NCI-H82 treated with DMSO at 0.1 percent for 48 hours (cell line): ENCODE measurements around the gene DDX11.
"Not testable (repeated sequence)": the region's sequence is repeated elsewhere in the genome, so short reads cannot be mapped to it uniquely, and the experiment has no call there.

Experiments used
- DNase-seq: peaks from one replicate; lab custom pipeline; 2025; ENCODE audit not compliant: unreplicated experiment; lab: John Stamatoyannopoulos, UW

The DDX11 gene

GRCh38 chr12:31120392-31121008, 46.8 kb downstream of the DDX11 start:
- no peak for DNase-seq

DNA sequence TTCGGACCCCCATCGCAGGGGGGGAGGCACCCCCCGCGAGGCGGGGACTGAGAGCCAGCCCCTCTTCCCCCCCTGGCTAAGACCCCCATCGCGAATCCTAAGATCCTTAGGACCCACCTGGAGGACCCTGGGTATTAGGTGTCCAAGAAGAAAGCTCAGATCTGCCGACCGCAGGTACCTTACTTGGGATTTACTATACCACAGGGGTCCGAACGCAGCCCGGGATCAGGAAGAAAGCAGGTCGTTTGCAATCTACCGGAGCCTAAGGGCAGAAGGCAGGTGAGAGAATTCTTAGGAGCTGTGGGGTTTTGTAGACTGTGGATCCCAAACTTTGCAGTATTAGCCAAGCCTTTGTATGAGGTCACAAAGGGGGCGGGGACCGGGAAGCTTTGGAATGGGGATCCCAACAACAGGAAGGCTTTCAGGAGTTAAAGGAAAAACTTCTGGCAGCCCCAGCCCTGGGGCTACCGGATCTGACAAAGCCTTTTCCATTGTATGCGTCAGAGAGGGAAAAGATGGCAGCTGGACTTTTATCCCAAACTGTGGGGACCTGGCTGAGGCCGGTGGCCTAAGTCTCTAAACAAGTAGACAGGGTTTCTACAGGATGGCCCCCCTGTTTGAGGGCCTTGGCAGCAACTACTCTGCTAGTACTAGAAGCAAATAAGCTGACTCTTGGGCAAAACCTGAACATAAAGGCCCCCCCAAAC, 47.5 kb downstream of the DDX11 start:
- not testable (repeated sequence) for DNase-seq

DNA sequence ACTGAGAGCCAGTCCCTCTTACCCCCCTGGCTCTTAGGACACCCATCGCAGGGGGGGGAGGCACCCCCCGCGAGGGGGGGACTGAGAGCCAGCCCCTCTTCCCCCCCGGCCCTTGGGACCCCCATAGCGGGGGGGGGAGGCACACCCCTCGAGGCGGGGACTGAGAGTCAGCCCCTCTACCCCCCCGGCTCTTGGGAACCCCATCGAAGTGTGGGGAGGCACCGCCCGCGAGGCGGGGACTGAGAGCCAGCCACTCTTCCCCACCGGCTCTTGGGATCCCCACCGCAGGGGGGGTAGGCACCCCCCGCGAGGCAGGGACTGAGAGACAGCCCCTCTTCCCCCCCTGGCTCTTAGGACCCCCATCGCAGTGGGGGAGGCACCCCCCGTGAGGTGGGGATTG, 48.8 kb downstream of the DDX11 start:
- DNase-seq: no peak

- DNase-seq: not testable (repeated sequence)
Measured at GRCh38 chr12:31124158-31124557, 50.5 kb downstream of the DDX11 start.

- DNase-seq: not testable (repeated sequence)
Measured at GRCh38 chr12:31125171-31125570, 51.5 kb downstream of the DDX11 start.

DNA sequence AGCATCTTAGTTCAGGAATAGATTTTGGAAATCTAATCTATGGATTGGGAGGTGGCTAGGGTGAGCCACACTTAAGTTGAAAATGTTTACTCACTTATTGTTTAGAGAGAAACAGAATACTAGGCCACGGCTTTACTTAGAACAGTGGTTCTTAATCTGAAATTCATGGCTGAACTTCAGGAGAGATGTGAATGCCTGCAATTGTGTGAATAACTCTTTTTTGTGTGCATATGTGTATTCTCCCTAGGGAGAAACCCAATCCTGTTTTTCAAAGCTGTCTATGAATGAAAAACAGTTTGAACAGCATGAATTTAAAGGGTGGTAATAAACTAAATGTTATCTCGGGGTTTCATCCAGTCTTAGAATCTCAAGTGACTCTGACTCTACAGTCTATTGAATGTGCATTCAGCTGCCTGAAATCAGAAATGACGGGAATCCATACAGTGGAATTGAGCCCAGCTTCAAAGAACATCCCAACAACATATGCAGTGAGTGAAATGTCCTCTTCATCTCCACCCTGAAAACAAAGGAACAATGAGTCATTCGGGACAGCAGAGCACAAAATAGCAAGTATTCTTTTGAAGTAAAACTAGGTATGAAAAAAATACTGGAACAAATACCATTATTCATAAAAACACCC, 53.7 kb downstream of the DDX11 start:
- DNase-seq: not testable (repeated sequence)

- DNase-seq: not testable (repeated sequence)
Measured at GRCh38 chr12:31136581-31136980, 62.9 kb downstream of the DDX11 start.

GRCh38 chr12:31144768-31145167, 71.1 kb downstream of the DDX11 start:
- DNase-seq: not testable (repeated sequence)

- DNase-seq: not testable (repeated sequence)
Measured at GRCh38 chr12:31145296-31145695, 71.6 kb downstream of the DDX11 start.

DNA sequence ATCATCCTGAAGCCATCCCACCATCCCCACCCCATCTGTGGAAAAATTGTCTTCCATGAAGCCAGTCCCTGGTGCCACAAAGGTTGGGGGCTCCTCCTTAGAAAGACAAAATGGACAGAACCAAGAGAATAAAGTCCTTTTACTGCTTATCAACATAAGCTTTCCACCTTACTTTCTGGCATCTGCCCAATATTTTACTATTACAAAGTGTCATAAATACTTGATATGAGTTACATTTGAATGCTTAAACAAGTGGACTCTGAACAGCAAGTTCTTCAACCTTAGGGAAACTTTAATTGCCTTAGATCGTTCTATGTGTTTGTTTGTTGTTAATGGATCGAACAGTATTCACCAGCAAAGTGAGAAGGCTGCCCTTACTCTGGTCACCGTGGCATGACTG, 73.8 kb downstream of the DDX11 start:
- not testable (repeated sequence) for DNase-seq

- not testable (repeated sequence) for DNase-seq
Measured at GRCh38 chr12:31150766-31151165, 77.1 kb downstream of the DDX11 start.
